Mammary epithelial cell (primary cell): ENCODE measurements around the gene LRP6.

ENCODE experiments used
- CTCF ChIP-seq, 2 donors: IDR thresholded peaks in 1 of 2; conservative IDR thresholded peaks in 1 of 2; 2 replicates each; pipeline ENCODE4 v1.5.1; 2011 to 2012; ENCODE audit warnings: inconsistent platforms in 2 of 2, low read length in 2 of 2, mild to moderate bottlenecking in 2 of 2, control low read depth in 1 of 2, low read depth in 1 of 2; ENCODE audit not compliant: insufficient read depth in 1 of 2; ENCODE audit errors: extremely low read depth in 1 of 2
- EZH2 ChIP-seq: IDR thresholded peaks from 2 replicates; pipeline ENCODE4 v1.6.1; 2012; ENCODE audit warnings: low read length, inconsistent platforms, borderline replicate concordance

DNA sequence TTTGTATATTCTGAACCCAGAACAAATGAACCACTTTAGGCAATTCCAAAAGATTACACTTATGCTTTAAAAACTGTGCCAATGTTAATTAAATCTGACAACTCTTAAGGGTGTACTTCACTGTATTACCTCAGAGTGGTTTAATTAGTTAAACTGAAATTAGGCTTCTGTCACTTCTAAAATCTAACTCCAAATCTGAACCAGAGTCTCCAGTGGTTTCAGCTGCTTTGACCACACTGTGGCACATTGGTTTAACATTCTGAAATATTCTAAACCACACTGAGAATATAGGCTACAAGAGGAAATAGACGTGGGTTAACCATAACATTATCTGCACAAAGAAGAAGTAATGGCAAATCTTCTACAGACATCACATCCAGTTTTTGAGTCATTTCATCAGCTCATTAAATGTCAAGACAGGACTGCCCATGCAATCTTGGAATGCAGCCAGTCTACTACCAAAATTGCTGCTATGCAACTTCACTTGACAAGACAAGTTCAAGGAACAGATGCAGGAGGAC lies 94.8 kb downstream of the LRP6 start:
- TF ChIP-seq CTCF (conservative IDR thresholded peaks at IDR 0.05 in 1 of 2, IDR thresholded peaks at IDR 0.05 in 1 of 2; ENCODE audit: extremely low read depth in 1 of 2, insufficient read depth in 1 of 2, low read depth in 1 of 2, low read length in 2 of 2) (no peak), EZH2 (no peak)
